HepG2 (cell line): ENCODE data around the gene DNAJB2. TPM values are rescaled to one million over a fixed set of nuclear protein-coding genes. Genes with fewer than 3 reads are reported as not detected.

ENCODE experiments used
- ARHGAP35 ChIP-seq: sonication (generic); formaldehyde crosslinking; IDR thresholded peaks from 2 replicates; pipeline ENCODE4 v1.9.0; 2022; ENCODE audit warnings: mild to moderate bottlenecking, inconsistent platforms, moderate library complexity, missing genetic modification reagents, borderline replicate concordance
- GATAD2A ChIP-seq: IDR thresholded peaks from 2 replicates; pipeline ENCODE4 v1.6.1; 2016
- GPN1 ChIP-seq: sonication (generic); formaldehyde crosslinking; IDR thresholded peaks from 2 replicates; pipeline ENCODE4 v1.5.1; 2020; ENCODE audit warnings: missing genetic modification reagents, borderline replicate concordance
- IKZF5 ChIP-seq: IDR thresholded peaks from 2 replicates; pipeline ENCODE4 v1.6.1; 2018; ENCODE audit warnings: missing genetic modification reagents, mild to moderate bottlenecking, missing compliant biosample characterization
- JUNB ChIP-seq: sonication (generic); formaldehyde crosslinking; IDR thresholded peaks from 2 replicates; pipeline ENCODE4 v1.8.0; 2022; ENCODE audit warnings: missing genetic modification reagents, mild to moderate bottlenecking, borderline replicate concordance
- KDM5B ChIP-seq: sonication (generic); formaldehyde crosslinking; IDR thresholded peaks from 2 replicates; pipeline ENCODE4 v1.4.0; 2020; ENCODE audit warnings: missing genetic modification reagents, mild to moderate bottlenecking, borderline replicate concordance
- MTA3 ChIP-seq: sonication (generic); formaldehyde crosslinking; IDR thresholded peaks from 2 replicates; pipeline ENCODE4 v1.4.0; 2020; ENCODE audit warnings: missing genetic modification reagents
- REL ChIP-seq: sonication (generic); formaldehyde crosslinking; conservative IDR thresholded peaks from 2 replicates; pipeline ENCODE4 v1.8.0; 2022; ENCODE audit warnings: mild to moderate bottlenecking, missing genetic modification reagents, moderate library complexity
- RFX5 ChIP-seq: IDR thresholded peaks from 2 replicates; pipeline ENCODE4 v1.6.1; 2011; ENCODE audit warnings: low read depth, low read length, improper control_type of control experiment
- TAF15 ChIP-seq: fragments of 200-400 bp; formaldehyde crosslinking; IDR thresholded peaks from one replicate; pipeline ENCODE4 v1.6.1; 2018; ENCODE audit warnings: mild to moderate bottlenecking, low read depth, low read length; ENCODE audit not compliant: poor library complexity, severe bottlenecking
- TEAD3 ChIP-seq: optimal IDR thresholded peaks from 2 replicates; pipeline ENCODE3; 2016; ENCODE audit warnings: borderline replicate concordance
- TGIF2 ChIP-seq: IDR thresholded peaks from 2 replicates; pipeline ENCODE4 v1.6.1; 2016; ENCODE audit warnings: control low read depth, missing compliant biosample characterization
- XBP1 ChIP-seq: sonication (generic); formaldehyde crosslinking; IDR thresholded peaks from 2 replicates; pipeline ENCODE4 v1.5.0; 2020; ENCODE audit warnings: missing genetic modification reagents
- ZNF253 ChIP-seq: sonication (generic); formaldehyde crosslinking; IDR thresholded peaks from 2 replicates; pipeline ENCODE4 v1.8.0; 2022; ENCODE audit warnings: mild to moderate bottlenecking, missing genetic modification reagents, borderline replicate concordance
- ZNF275 ChIP-seq: sonication (generic); formaldehyde crosslinking; IDR thresholded peaks from 2 replicates; pipeline ENCODE4 v1.8.0; 2022; ENCODE audit warnings: missing genetic modification reagents, mild to moderate bottlenecking, inconsistent platforms, borderline replicate concordance
- ZNF557 ChIP-seq: sonication (generic); formaldehyde crosslinking; IDR thresholded peaks from 2 replicates; pipeline ENCODE4 v1.4.0; 2020; ENCODE audit warnings: missing genetic modification reagents
- ZNF589 ChIP-seq: sonication (generic); formaldehyde crosslinking; conservative IDR thresholded peaks from 2 replicates; pipeline ENCODE4 v1.8.0; 2022; ENCODE audit warnings: mild to moderate bottlenecking, moderate library complexity, missing genetic modification reagents
- ZNF598 ChIP-seq: sonication (generic); formaldehyde crosslinking; IDR thresholded peaks from 2 replicates; pipeline ENCODE4 v1.5.1; 2020; ENCODE audit warnings: mild to moderate bottlenecking, missing genetic modification reagents, borderline replicate concordance
- ZNF768 ChIP-seq: sonication (generic); formaldehyde crosslinking; IDR thresholded peaks from 2 replicates; pipeline ENCODE4 v1.4.0; 2020; ENCODE audit warnings: missing genetic modification reagents
- ZNF776 ChIP-seq: sonication (generic); formaldehyde crosslinking; IDR thresholded peaks from 2 replicates; pipeline ENCODE4 v1.4.0; 2020; ENCODE audit warnings: mild to moderate bottlenecking, missing genetic modification reagents
- polyA plus RNA-seq, 8 experiments: library from polyadenylated mRNA; depleted of rRNA in 3 of 8; stranded (reverse) in 7 of 8; unstranded in 1 of 8; fragments of >200 nt; fragmentation: Illumina TruSeq in 4 of 8; extraction: Trizol in 4 of 8; gene quantifications; 2 replicates each; pipeline versions ENCODE4 v1.2.1 to v1.2.3, GENCODE V29; 2011 to 2016; ENCODE audit warnings: low read depth in 4 of 8, missing spikeins in 1 of 8, mixed read lengths in 1 of 8; ENCODE audit not compliant: insufficient read depth in 1 of 8
- total RNA-seq, 5 experiments: library from RNA; depleted of rRNA; stranded (reverse); fragments of >200 nt; fragmentation: Illumina TruSeq; extraction: Trizol; gene quantifications; 2 replicates each; pipeline ENCODE4 v1.2.3, GENCODE V29; 2016; ENCODE audit warnings: low read depth in 1 of 5
- TF ChIP-seq, protein P1 (sequence below), 2 experiments: IDR thresholded peaks; 2 replicates each; pipeline ENCODE4 v1.6.1; 2011 to 2012; ENCODE audit warnings: low read length in 2 of 2, borderline replicate concordance in 1 of 2, low read depth in 1 of 2, mild to moderate bottlenecking in 1 of 2, moderate library complexity in 1 of 2
- TF ChIP-seq, protein P2 (sequence below): sonication (generic); formaldehyde crosslinking; IDR thresholded peaks from 2 replicates; pipeline ENCODE4 v1.8.0; 2022; ENCODE audit warnings: mild to moderate bottlenecking, missing genetic modification reagents, borderline replicate concordance

Gene DNAJB2
- total and polyA plus RNA-seq, 2 of the 13 experiments (the other 11 are each of a cell fraction or from before 2014, with no cell fraction given): 21.3 to 31.1 TPM

GRCh38 chr2:219331560-219332213, 52.5 kb downstream of the DNAJB2 start (continued):
- TF ChIP-seq ZNF253: 0 out of 2 replicates have a peak, but pooled peaks have one; percentile 71
- peak; percentile 83 for TF ChIP-seq ZNF768 (CRISPR knock-in tag)
- TF ChIP-seq TGIF2 (CRISPR knock-in tag): peak; percentile 85; the same call in 1 of the 2 replicates
- peak; percentile 95 for TF ChIP-seq ZNF589 (CRISPR knock-in tag)
- TF ChIP-seq KDM5B (CRISPR knock-in tag): peak; percentile 77; the same call in 1 of the 2 replicates
- TF ChIP-seq GATAD2A (CRISPR knock-in tag): no peak
- 0 out of 2 replicates have a peak, but pooled peaks have one; percentile 81 for TF ChIP-seq REL (CRISPR knock-in tag)
- TF ChIP-seq XBP1 (CRISPR knock-in tag): peak; percentile 68; the same call in 1 of the 2 replicates
- TF ChIP-seq, protein P1, sequence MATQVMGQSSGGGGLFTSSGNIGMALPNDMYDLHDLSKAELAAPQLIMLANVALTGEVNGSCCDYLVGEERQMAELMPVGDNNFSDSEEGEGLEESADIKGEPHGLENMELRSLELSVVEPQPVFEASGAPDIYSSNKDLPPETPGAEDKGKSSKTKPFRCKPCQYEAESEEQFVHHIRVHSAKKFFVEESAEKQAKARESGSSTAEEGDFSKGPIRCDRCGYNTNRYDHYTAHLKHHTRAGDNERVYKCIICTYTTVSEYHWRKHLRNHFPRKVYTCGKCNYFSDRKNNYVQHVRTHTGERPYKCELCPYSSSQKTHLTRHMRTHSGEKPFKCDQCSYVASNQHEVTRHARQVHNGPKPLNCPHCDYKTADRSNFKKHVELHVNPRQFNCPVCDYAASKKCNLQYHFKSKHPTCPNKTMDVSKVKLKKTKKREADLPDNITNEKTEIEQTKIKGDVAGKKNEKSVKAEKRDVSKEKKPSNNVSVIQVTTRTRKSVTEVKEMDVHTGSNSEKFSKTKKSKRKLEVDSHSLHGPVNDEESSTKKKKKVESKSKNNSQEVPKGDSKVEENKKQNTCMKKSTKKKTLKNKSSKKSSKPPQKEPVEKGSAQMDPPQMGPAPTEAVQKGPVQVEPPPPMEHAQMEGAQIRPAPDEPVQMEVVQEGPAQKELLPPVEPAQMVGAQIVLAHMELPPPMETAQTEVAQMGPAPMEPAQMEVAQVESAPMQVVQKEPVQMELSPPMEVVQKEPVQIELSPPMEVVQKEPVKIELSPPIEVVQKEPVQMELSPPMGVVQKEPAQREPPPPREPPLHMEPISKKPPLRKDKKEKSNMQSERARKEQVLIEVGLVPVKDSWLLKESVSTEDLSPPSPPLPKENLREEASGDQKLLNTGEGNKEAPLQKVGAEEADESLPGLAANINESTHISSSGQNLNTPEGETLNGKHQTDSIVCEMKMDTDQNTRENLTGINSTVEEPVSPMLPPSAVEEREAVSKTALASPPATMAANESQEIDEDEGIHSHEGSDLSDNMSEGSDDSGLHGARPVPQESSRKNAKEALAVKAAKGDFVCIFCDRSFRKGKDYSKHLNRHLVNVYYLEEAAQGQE (IDR thresholded peaks at IDR 0.05; ENCODE audit: borderline replicate concordance in 1 of 2, low read depth in 1 of 2, low read length in 2 of 2): peak in 1 of 2 experiments; percentile 100
- peak; percentile 94; the same call in 1 of the 2 replicates for TF ChIP-seq ARHGAP35
- TF ChIP-seq JUNB (CRISPR knock-in tag): no peak; the same call in 1 of the 2 replicates
- no peak for TF ChIP-seq TAF15
- TF ChIP-seq MTA3: 0 out of 2 replicates have a peak, but pooled peaks have one; percentile 25
- peak; percentile 70 for TF ChIP-seq TEAD3 (CRISPR knock-in tag)
- no peak for TF ChIP-seq RFX5
- TF ChIP-seq, protein P2, sequence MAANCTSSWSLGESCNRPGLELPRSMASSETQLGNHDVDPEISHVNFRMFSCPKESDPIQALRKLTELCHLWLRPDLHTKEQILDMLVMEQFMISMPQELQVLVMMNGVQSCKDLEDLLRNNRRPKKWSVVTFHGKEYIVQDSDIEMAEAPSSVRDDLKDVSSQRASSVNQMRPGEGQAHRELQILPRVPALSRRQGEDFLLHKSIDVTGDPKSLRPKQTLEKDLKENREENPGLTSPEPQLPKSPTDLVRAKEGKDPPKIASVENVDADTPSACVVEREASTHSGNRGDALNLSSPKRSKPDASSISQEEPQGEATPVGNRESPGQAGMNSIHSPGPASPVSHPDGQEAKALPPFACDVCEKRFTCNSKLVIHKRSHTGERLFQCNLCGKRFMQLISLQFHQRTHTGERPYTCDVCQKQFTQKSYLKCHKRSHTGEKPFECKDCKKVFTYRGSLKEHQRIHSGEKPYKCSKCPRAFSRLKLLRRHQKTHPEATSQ (CRISPR knock-in tag): no peak
- peak; percentile 98 for TF ChIP-seq GPN1
- TF ChIP-seq ZNF776 (CRISPR knock-in tag): peak; percentile 25; the same call in 1 of the 2 replicates
- peak; percentile 96 for TF ChIP-seq ZNF557 (CRISPR knock-in tag)
- 0 out of 2 replicates have a peak, but pooled peaks have one; percentile 45 for TF ChIP-seq ZNF275
- TF ChIP-seq ZNF598 (CRISPR knock-in tag): peak; percentile 70; the same call in 1 of the 2 replicates
- peak; percentile 80; the same call in 1 of the 2 replicates for TF ChIP-seq IKZF5 (CRISPR knock-in tag)
